ENCODE data around the gene DIP2B.
"Not testable (repeated sequence)": the region's sequence is repeated elsewhere in the genome, so short reads cannot be mapped to it uniquely, and the experiment has no call there.

DNA sequence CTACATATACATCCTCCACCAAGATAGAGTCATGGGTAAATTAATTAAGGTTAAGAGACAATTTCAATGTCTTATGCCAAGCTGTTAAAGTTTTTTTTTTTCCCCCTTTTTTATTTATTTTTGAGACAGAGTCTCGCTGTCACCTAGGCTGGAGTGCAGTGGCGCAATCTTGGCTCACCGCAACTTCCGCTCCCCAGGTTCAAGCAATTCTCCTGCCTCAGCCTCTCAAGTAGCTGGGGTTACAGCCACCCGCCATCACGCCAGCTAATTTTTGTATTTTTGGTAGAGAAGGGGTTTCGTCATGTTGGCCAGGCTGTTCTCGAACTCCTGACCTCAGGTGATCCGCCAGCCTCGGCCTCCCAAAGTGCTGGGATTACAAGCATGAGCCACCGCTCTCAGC is 38.4 kb downstream of the DIP2B start:
- TF ChIP-seq CTCF (CRISPR knock-in tag; IDR thresholded peaks at IDR 0.05); POLR2AphosphoS5 (IDR thresholded peaks at IDR 0.05; ENCODE audit: low read depth, low read length); HDAC2 (CRISPR knock-in tag; IDR thresholded peaks at IDR 0.05); ZNF160 (CRISPR knock-in tag; IDR thresholded peaks at IDR 0.05): not testable (repeated sequence)
